MM.1S (cell line): Measurements from ENCODE around the gene PNMA1.

Experiments
- CTCF ChIP-seq: fragments of 300-600 bp; sonication (generic); IDR thresholded peaks from 2 replicates; pipeline ENCODE4 v1.5.1; 2016; ENCODE audit warnings: antibody characterized with exemption, low read length, mixed read lengths
- EZH2 ChIP-seq: fragments of 300-600 bp; sonication (generic); optimal IDR thresholded peaks from 2 replicates; pipeline ENCODE3; 2017; ENCODE audit warnings: low read depth, mild to moderate bottlenecking, antibody characterized with exemption, low read length, mixed read lengths
- EZH2phosphoT487 ChIP-seq: fragments of 300-600 bp; sonication (generic); IDR thresholded peaks from 2 replicates; pipeline ENCODE4 v1.6.1; 2018; ENCODE audit warnings: antibody characterized with exemption, low read length

DNA sequence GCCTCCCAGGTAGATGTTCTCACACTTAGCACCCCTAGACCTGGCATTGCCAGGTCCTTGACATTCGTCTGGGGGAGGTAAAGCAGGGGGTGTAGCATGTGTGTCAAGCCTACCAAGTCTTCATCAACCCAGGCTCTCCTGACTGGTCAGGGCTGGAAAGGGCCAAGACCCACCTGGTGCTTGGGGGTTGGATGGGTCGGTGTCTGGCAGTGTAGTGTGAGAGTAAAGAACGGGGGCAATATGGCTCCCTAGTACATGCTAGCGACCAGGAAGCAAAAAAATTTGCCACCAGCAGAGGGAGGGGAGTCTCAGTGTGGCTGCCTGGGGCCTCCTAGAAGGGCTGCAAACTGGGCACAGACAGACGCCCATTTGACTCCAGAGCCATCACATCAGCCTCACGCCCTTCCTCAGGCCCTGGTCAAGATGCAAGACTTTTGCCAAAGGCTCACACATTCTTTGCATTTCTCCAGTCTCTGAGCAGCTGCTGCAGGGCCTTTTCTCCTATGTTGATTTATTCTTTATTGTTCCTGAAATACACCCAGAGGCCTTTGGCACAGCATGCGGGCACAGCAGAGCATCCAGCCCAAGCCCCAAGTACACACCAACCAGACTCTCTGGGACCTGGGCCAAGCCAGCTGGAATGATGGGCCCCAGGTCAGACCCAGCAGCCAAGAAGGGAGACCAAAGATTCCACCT lies 38.3 kb upstream of the PNMA1 start:
- TF ChIP-seq CTCF (no peak), EZH2 (no peak), EZH2phosphoT487 (no peak)
